Measurements from ENCODE around the gene KLRC4.
"Not testable (repeated sequence)": the region's sequence is repeated elsewhere in the genome, so short reads cannot be mapped to it uniquely, and the experiment has no call there.

Gene KLRC4

DNA sequence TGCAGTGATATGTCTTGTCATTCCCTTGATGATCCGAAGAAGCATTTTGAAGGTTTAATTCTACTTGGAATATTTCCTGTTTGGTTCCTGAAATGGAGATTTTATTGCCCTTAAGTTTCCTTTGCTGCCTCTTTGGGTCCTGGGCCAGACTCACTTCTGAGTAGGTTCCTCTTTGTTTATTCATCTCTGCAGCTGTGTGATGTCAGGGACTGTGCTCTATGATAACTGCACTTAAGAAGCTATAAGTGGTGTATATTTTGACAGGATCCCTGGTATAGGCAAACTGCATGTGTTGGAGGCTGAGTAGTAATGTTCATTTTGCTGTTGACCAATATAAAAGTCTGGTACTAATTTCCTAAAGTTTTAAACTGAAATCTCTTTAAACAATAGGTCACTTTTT is at the start of gene KLRC4:
TSS of gene KLRC4 (minus strand) at position 366 of the 400 bp plus-strand sequence. CDS start at position 184, 182 bp downstream.
- H3K27me3 ChIP-seq (ENCODE audit: insufficient read depth, low read length), result no peaks in the 10 kb centered on the region
- H3K4me1 ChIP-seq (ENCODE audit: control insufficient read depth, insufficient read depth, low read length, unreplicated experiment), result no peaks in the 10 kb centered on the region
- H2AFZ ChIP-seq (ENCODE audit: low read length, unreplicated experiment), result no peak within 1 kb of the TSS
- no peaks in the 10 kb centered on the region for H3K79me2 ChIP-seq (ENCODE audit: control insufficient read depth, insufficient read depth, low read length, unreplicated experiment)
- H3K4me3 ChIP-seq (ENCODE audit: low read depth, low read length), result no peak within 1 kb of the TSS
- H3K36me3 ChIP-seq (ENCODE audit: insufficient read depth, low read length), result no peaks in the 10 kb centered on the region
- no peak within 1 kb of the TSS for H3K27ac ChIP-seq (ENCODE audit: low read depth, low read length)

- Histone ChIP-seq H2AFZ (ENCODE audit: low read length, unreplicated experiment) (no peak overlapping the region), H3K4me1 (ENCODE audit: control insufficient read depth, insufficient read depth, low read length, unreplicated experiment) (no peaks in the 10 kb centered on the region), H3K36me3 (ENCODE audit: insufficient read depth, low read length) (no peaks in the 10 kb centered on the region), H3K27ac (ENCODE audit: low read depth, low read length) (no peak overlapping the region), H3K4me3 (ENCODE audit: low read depth, low read length) (no peak overlapping the region), H3K27me3 (ENCODE audit: insufficient read depth, low read length) (no peaks in the 10 kb centered on the region), H3K79me2 (ENCODE audit: control insufficient read depth, insufficient read depth, low read length, unreplicated experiment) (no peaks in the 10 kb centered on the region)
Measured at GRCh38 chr12:10457760-10458159, 48.2 kb upstream of the KLRC4 start.

GRCh38 chr12:10456856-10457255 is 47.3 kb upstream of the KLRC4 start:
- H3K27me3 ChIP-seq (ENCODE audit: insufficient read depth, low read length), result no peaks in the 10 kb centered on the region
- H2AFZ ChIP-seq (ENCODE audit: low read length, unreplicated experiment), result no peak overlapping the region
- no peaks in the 10 kb centered on the region for H3K36me3 ChIP-seq (ENCODE audit: insufficient read depth, low read length)
- no peak overlapping the region for H3K4me3 ChIP-seq (ENCODE audit: low read depth, low read length)
- H3K27ac ChIP-seq (ENCODE audit: low read depth, low read length), result no peak overlapping the region
- H3K4me1 ChIP-seq (ENCODE audit: control insufficient read depth, insufficient read depth, low read length, unreplicated experiment), result no peaks in the 10 kb centered on the region
- H3K79me2 ChIP-seq (ENCODE audit: control insufficient read depth, insufficient read depth, low read length, unreplicated experiment), result no peaks in the 10 kb centered on the region

DNA sequence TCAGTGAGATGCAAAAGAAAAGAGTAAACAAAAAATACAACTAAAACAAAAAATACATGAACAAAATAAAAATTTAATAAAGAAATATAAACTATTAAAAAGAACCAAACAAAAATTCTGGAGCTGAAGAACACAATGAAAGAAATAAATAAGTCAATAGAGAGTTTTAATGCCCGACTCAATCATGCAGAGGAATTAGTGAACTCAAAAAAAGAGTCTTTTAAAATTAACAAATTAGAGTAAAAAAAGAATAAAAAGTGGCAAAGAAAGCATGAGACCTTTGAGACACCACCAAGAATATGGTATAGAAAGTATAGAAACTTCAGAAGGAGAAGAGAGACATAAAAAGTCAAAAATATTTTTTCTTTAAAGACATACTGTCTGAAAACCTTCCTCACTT is 46.2 kb upstream of the KLRC4 start:
- H3K36me3 ChIP-seq (ENCODE audit: insufficient read depth, low read length), result no peaks in the 10 kb centered on the region
- H3K4me1 ChIP-seq (ENCODE audit: control insufficient read depth, insufficient read depth, low read length, unreplicated experiment), result no peaks in the 10 kb centered on the region
- no peak overlapping the region for H2AFZ ChIP-seq (ENCODE audit: low read length, unreplicated experiment)
- no peaks in the 10 kb centered on the region for H3K79me2 ChIP-seq (ENCODE audit: control insufficient read depth, insufficient read depth, low read length, unreplicated experiment)
- no peak overlapping the region for H3K4me3 ChIP-seq (ENCODE audit: low read depth, low read length)
- H3K27me3 ChIP-seq (ENCODE audit: insufficient read depth, low read length), result no peaks in the 10 kb centered on the region
- H3K27ac ChIP-seq (ENCODE audit: low read depth, low read length), result no peak overlapping the region

GRCh38 chr12:10454531-10454930 is 45.0 kb upstream of the KLRC4 start:
- Histone ChIP-seq H3K4me3 (ENCODE audit: low read depth, low read length) (no peak overlapping the region), H3K4me1 (ENCODE audit: control insufficient read depth, insufficient read depth, low read length, unreplicated experiment) (no peaks in the 10 kb centered on the region), H2AFZ (ENCODE audit: low read length, unreplicated experiment) (no peak overlapping the region), H3K79me2 (ENCODE audit: control insufficient read depth, insufficient read depth, low read length, unreplicated experiment) (no peaks in the 10 kb centered on the region), H3K27ac (ENCODE audit: low read depth, low read length) (no peak overlapping the region), H3K27me3 (ENCODE audit: insufficient read depth, low read length) (no peaks in the 10 kb centered on the region), H3K36me3 (ENCODE audit: insufficient read depth, low read length) (no peaks in the 10 kb centered on the region)

- no peaks in the 10 kb centered on the region for H3K27me3 ChIP-seq (ENCODE audit: insufficient read depth, low read length)
- H3K27ac ChIP-seq (ENCODE audit: low read depth, low read length), result no peak within 1 kb of the TSS
- no peaks in the 10 kb centered on the region for H3K36me3 ChIP-seq (ENCODE audit: insufficient read depth, low read length)
- no peak within 1 kb of the TSS for H3K4me3 ChIP-seq (ENCODE audit: low read depth, low read length)
- no peak within 1 kb of the TSS for H2AFZ ChIP-seq (ENCODE audit: low read length, unreplicated experiment)
- H3K4me1 ChIP-seq (ENCODE audit: control insufficient read depth, insufficient read depth, low read length, unreplicated experiment), result no peaks in the 10 kb centered on the region
- H3K79me2 ChIP-seq (ENCODE audit: control insufficient read depth, insufficient read depth, low read length, unreplicated experiment), result no peaks in the 10 kb centered on the region
Measured at GRCh38 chr12:10453156-10453555, 43.6 kb upstream of the KLRC4 start, which contains the start of gene KLRC1. Gene KLRC1 (minus strand): TSS chr12:10453377. CDS start chr12:10451156, 2,221 bp downstream.

GRCh38 chr12:10448236-10448635 is 38.7 kb upstream of the KLRC4 start:
- Histone ChIP-seq H3K27ac (ENCODE audit: low read depth, low read length) (no peak overlapping the region), H3K4me1 (ENCODE audit: control insufficient read depth, insufficient read depth, low read length, unreplicated experiment) (no peaks in the 10 kb centered on the region), H3K79me2 (ENCODE audit: control insufficient read depth, insufficient read depth, low read length, unreplicated experiment) (no peaks in the 10 kb centered on the region), H3K36me3 (ENCODE audit: insufficient read depth, low read length) (no peaks in the 10 kb centered on the region), H3K4me3 (ENCODE audit: low read depth, low read length) (no peak overlapping the region), H2AFZ (ENCODE audit: low read length, unreplicated experiment) (no peak overlapping the region), H3K27me3 (ENCODE audit: insufficient read depth, low read length) (no peaks in the 10 kb centered on the region)

- not testable (repeated sequence) for H3K27ac ChIP-seq (ENCODE audit: low read depth, low read length); H3K36me3 ChIP-seq (ENCODE audit: insufficient read depth, low read length); H2AFZ ChIP-seq (ENCODE audit: low read length, unreplicated experiment); H3K27me3 ChIP-seq (ENCODE audit: insufficient read depth, low read length); H3K4me1 ChIP-seq (ENCODE audit: control insufficient read depth, insufficient read depth, low read length, unreplicated experiment); H3K79me2 ChIP-seq (ENCODE audit: control insufficient read depth, insufficient read depth, low read length, unreplicated experiment); H3K4me3 ChIP-seq (ENCODE audit: low read depth, low read length)
Measured at GRCh38 chr12:10446052-10446451, 36.5 kb upstream of the KLRC4 start.

- not testable (repeated sequence) for H2AFZ ChIP-seq (ENCODE audit: low read length, unreplicated experiment); H3K4me1 ChIP-seq (ENCODE audit: control insufficient read depth, insufficient read depth, low read length, unreplicated experiment); H3K79me2 ChIP-seq (ENCODE audit: control insufficient read depth, insufficient read depth, low read length, unreplicated experiment); H3K4me3 ChIP-seq (ENCODE audit: low read depth, low read length); H3K27me3 ChIP-seq (ENCODE audit: insufficient read depth, low read length); H3K36me3 ChIP-seq (ENCODE audit: insufficient read depth, low read length); H3K27ac ChIP-seq (ENCODE audit: low read depth, low read length)
Measured at GRCh38 chr12:10441144-10441543, 31.6 kb upstream of the KLRC4 start.

DNA sequence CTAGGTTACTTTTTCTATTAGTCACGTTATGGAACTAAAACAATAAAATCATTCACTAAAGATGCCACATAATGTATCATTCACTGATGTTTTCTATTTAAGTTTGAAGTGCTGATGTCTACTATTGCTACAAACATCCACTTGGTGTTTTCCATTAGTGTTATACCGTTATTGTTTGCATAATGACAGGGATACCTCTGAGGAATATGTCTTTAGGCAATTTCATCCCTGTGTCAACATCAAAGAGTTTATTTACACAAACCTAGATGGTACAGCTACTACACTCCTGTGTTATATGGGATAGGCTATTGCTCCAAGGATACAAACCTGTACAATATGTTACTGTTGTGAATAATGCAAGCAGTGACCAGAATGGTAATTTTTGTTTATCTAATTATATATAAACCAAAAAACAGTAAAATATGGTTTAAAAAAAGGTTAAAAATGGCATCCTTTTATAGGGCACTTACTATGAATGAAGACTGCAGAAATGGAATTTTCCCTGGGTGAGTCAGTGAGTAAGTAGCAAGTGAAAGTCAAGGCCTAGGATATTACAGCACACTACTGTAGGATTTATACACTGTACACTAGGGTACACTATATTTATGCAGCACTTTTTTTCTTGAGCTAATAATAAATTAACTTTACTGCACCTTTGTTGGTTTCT is 30.2 kb upstream of the KLRC4 start:
- H3K79me2 ChIP-seq (ENCODE audit: control insufficient read depth, insufficient read depth, low read length, unreplicated experiment); H3K4me3 ChIP-seq (ENCODE audit: low read depth, low read length); H3K27me3 ChIP-seq (ENCODE audit: insufficient read depth, low read length); H3K36me3 ChIP-seq (ENCODE audit: insufficient read depth, low read length); H2AFZ ChIP-seq (ENCODE audit: low read length, unreplicated experiment): not testable (repeated sequence)
- Histone ChIP-seq H3K4me1 (ENCODE audit: control insufficient read depth, insufficient read depth, low read length, unreplicated experiment) (peaks cover 11% of the 10 kb centered on the region), H3K27ac (ENCODE audit: low read depth, low read length) (peak overlapping the region; percentile 58)

- H3K27me3 ChIP-seq (ENCODE audit: insufficient read depth, low read length); H3K4me3 ChIP-seq (ENCODE audit: low read depth, low read length); H2AFZ ChIP-seq (ENCODE audit: low read length, unreplicated experiment); H3K79me2 ChIP-seq (ENCODE audit: control insufficient read depth, insufficient read depth, low read length, unreplicated experiment); H3K27ac ChIP-seq (ENCODE audit: low read depth, low read length); H3K36me3 ChIP-seq (ENCODE audit: insufficient read depth, low read length): not testable (repeated sequence)
- H3K4me1 ChIP-seq (ENCODE audit: control insufficient read depth, insufficient read depth, low read length, unreplicated experiment), result peaks cover 11% of the 10 kb centered on the region
Measured at GRCh38 chr12:10437601-10438000, 28.0 kb upstream of the KLRC4 start.

All from ACC112 (cell line).